GM12864 (cell line): ENCODE data around the gene HOXC13.

Experiments used
- DNase-seq: peaks from one replicate; pipeline ENCODE4 v3.0.0-alpha.2; 2011; ENCODE audit warnings: low read depth
- H3K4me3 ChIP-seq: 2 replicates; pipeline ENCODE4 v1.5.1; 2011; ENCODE audit warnings: mild to moderate bottlenecking, low read depth, low read length, control low read depth
- CTCF ChIP-seq: IDR thresholded peaks from 2 replicates; pipeline ENCODE4 v1.5.1; 2011; ENCODE audit warnings: low read depth, mild to moderate bottlenecking, moderate library complexity, low read length, control low read depth, inconsistent platforms; ENCODE audit errors: missing control alignments

HOXC13 gene

GRCh38 chr12:53985692-53985993 lies 47.0 kb downstream of the HOXC13 start:
- no peak overlapping the region for H3K4me3 ChIP-seq
- DNase-seq: no peak
- no peak for TF ChIP-seq CTCF

DNA sequence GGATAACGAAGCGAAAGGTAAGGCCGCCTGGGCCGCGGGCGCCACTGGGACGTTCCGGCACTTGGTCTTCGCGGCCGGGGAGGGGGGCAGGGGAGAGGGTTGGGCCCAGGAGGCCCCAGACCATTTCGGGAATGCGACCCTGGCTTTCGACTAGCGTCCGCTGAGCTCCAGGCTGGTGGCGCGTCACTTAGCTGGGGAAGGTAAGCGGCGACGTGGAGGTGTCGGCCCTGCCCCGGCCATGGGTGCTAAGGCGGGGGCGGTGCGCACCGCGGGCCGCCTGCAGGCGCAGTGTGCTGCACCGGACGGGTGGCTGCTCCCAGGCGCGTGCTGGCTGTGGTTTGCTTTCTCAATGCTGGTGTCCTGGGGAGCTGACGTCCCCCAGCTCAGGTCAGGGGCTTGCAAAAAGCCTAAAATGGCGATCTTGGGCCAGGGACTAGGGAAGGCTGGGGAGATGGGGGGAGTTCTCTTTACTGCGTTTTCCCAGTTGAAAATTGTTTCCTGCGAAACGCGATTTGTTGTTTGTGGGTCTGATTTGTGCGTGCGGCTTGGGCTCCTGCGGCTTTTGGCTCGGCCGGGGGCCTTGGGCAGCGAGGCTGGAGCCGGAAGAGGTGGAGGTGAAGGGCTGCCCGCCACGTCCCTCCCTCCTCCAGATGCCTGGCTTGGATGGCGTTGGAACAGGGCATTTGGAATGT lies 47.5 kb downstream of the HOXC13 start:
- no peak for DNase-seq
- TF ChIP-seq CTCF: no peak
- H3K4me3 ChIP-seq: no peak overlapping the region

DNA sequence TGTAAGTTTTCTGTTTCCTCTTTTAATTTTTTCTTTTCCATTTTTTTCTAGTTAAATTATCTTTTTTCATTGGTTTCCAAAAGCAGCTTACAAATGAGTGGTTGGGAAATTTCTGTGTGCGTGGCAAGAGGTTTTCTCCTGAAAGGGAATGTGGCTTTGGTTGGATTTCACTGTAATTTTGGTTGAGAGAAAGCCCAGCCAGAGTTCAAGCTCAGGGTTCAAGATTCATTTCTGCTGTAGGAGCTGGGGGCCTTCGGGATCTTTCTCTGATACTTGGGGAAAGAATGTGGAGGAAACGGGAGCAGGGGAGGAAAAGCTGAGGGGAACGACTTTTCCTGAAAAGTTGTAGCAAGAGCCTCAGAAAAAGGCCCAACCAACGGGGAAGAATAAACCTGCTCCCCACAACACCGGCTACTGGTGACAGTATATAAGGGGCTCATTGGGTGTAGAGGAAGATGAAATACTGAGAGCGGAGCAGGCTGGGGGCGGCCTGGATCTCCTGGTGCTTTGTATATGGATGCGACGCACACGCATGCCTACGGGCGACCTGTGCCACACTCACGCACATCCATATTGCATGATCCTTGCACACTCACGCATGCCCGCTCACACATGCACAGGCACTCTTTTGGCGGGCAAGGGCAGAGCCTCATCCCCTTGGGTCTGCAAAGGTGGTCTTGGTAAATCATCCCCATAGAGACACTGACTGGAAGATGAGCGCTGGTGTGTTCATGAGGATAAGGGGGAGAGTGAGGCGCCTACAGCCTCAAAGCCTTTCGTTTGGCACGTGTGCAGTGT lies 48.3 kb downstream of the HOXC13 start:
- DNase-seq: no peak
- TF ChIP-seq CTCF: no peak
- no peak overlapping the region for H3K4me3 ChIP-seq

- DNase-seq: no peak
- TF ChIP-seq CTCF: no peak
- no peak overlapping the region for H3K4me3 ChIP-seq
Measured at GRCh38 chr12:53987787-53988230, 49.2 kb downstream of the HOXC13 start.

GRCh38 chr12:53988541-53989226 lies 50.1 kb downstream of the HOXC13 start:
- H3K4me3 ChIP-seq: no peak overlapping the region
- DNase-seq: no peak
- no peak for TF ChIP-seq CTCF

GRCh38 chr12:53989227-53990113 lies 50.8 kb downstream of the HOXC13 start:
- peak; percentile 33 for DNase-seq
- peak; percentile 70 for TF ChIP-seq CTCF
- no peak overlapping the region for H3K4me3 ChIP-seq
